Frontal cortex (tissue), 4 donors: ENCODE measurements around the gene CCDC159. TPM values are rescaled to one million over a fixed set of nuclear protein-coding genes. Genes with fewer than 3 reads are reported as not detected.

Source experiments
- DNase-seq, 2 donors: peaks; one replicate each; pipeline ENCODE4 v3.0.0; 2012; ENCODE audit warnings: low spot score in 2 of 2
- FAIRE-seq: peaks from 2 replicates; lab custom pipeline; 2012; peaks lifted over from hg19 to GRCh38; lab: Jason Lieb, UNC
- total RNA-seq: library from RNA; depleted of rRNA; stranded (reverse); fragments of >200 nt; gene quantifications from one replicate; pipeline ENCODE4 v1.2.3, GENCODE V29; 2014
- donor health status: control.
- donor health status: control.
- donor health status: control.

CCDC159 gene
- total RNA-seq, 1 donor from 2014 or later = 2.9 TPM

DNA sequence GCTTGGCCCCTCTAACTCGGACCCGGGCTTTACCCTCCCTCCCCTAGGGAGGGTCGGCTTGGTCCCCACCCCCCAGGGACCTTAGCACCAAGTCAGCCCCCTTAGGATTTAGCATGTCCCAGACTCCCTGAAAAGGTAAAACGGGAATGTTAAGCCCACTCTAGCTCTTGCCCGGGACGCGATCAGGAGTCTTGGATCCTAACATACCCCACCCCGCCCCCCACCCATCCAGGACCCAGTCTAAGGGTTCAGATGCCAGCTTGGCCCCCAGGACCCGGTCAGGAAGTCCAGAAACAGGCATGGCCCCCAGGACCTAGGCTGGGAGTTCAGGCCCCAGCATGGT lies 37.4 kb downstream of the CCDC159 start:
- DNase-seq = no peak
- FAIRE-seq = no peak

GRCh38 chr19:11384778-11385129 lies 38.4 kb downstream of the CCDC159 start:
- DNase-seq (no peak), FAIRE-seq (no peak)

DNA sequence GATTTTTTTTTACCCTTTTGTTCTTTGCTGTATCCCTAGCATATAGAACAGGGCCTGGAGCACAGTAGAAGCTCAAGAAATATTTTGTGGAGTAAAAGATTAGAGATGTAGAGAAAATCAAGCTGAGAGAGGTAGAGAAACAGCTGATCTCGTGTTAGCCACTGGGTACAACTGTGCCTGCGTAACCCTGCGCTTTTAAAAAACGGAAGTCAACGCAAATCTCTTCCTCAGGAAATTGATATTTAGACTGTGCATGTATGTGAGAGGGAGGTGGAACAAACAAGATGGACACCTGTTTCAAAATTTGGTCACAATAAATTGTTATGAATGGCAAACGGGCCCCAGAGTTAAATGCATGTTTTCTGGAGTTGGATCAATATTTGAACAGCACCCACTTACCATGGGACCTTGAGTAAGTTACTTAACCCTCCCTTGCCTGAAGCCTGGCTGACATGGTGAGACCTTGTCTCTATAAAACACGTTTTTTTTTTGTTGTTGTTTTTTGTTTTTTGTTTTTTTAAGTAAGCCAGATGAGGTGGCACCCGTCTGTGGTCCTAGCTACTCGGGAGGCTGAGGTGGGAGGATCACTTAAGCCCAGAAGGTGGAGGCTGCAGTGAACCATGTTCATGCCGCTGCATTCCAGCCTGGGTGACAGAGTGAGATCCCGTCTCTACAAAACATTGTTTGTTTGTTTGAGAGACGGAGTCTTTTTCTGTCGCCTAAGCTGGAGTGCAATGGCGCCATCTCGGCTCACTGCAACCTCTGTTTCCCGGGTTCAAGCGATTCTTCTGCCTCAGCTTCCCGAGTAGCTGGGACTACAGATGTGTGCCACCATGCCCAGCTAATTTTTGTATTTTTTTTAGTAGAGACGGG lies 41.1 kb downstream of the CCDC159 start:
- DNase-seq = no peak
- no peak for FAIRE-seq

DNA sequence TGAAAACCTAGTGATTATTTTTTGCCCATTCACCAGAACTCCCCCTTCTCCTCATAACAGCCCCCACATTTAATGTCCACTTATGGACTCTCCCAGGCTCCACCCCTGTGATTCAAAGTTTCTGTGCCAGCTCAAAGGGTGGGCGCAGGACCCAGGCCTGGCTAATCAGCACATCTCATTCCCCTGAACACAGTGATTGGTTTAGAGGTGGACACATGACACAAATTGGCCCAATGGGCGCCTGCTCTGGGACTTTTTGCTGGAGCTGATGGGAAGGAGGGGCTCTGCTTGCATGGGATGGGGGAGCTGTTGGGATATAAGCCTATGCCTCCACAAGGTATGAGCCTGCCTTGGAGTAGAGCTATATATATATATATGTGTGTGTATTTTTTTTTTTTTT lies 44.0 kb downstream of the CCDC159 start:
- FAIRE-seq (no peak), DNase-seq (no peak)

DNA sequence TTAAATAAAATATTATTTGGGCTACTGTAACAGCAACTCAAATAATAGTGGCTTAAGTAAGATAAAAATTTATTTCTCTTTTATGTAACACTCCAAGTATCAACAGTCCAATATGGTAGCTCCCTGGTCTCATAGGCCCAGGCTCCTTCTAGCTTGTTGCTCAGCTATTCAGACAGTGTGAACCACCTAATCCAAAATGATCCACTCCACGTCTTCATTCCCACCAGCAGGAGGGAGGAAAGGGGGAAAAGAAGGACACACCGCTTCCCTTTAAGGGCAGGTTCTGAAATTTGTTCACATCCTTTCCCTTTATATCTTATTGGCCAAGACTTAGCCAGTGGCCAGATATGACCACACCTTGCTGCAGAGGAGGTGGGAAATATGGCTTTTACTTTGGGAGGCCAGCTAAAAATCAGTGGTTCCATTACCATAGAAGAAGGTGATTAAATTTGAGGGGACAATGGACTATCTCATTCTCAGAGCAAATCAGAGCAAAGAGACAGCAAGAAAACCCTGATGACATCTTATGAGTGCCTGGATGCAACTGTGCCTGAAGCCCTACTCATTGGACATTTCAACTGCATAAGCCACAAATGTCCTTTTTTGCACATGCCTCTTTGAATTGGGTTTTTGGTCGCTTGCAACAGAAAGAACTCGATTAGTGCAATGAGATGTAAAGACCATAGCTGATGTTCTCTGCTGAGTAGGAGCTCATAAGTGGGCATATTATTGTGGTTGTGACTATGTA lies 44.8 kb downstream of the CCDC159 start:
- FAIRE-seq = no peak

GRCh38 chr19:11397089-11397610 lies 50.8 kb downstream of the CCDC159 start:
- FAIRE-seq (no peak), DNase-seq (no peak)

More for the DNA sequence above, 44.8 kb downstream of the CCDC159 start:
- no peak for DNase-seq

DNA sequence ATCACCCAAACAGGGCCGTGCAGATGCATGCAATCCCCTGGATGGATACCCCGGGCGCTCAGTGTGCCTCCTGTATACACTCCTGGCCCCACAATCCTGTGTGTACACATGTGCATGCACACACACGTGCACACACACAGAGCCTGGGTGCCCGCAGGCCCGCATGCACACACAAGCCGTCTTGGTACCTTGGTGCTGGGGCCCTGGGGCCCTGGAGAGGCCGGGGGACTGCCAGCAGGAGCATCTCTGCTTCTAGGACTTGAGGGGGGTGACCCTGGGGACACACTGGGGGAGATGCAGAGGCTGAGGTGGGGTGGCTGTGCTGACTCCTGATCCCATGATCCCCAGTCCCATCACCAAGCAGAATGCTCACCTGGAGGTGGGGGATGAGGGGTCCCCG lies 53.3 kb downstream of the CCDC159 start:
- FAIRE-seq = no peak
- no peak for DNase-seq

- FAIRE-seq (no peak), DNase-seq (no peak)
Measured at GRCh38 chr19:11400798-11401197, 54.5 kb downstream of the CCDC159 start.

DNA sequence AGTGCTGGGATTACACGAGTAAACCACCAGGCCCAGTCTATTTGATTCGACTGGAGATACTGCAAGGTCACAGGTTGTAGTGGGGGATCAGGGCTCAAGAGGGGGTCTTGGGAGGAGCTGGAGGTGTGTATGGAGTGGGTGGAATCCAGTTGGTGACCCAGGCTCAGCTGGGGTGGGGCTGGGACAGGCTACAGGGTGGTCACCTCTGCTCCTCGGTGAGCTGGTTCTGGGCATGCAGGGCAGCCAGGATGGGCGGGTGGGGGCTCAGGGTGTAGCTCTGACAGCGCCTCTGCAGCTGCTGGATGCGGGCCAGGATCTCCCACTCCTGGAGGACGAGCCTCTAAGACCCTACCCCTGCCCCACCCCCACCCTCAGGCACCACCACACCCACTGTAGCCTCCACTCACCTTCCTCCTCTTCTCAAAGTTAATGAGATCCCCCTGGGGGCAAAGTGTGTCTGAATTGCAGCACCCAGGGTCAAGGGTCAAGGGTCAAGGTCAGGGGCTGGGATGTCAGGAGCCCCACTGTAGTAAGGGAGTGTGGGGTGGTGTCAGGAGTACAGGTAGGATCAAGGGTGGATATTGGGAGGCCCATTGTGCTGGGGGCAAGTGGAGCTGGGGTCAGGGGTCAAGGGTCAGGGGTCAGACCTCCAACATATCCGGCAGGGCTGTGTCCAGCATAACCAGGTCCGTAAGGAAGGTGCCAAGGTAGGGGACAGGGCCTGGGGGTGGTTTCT lies 55.7 kb downstream of the CCDC159 start:
- FAIRE-seq = no peak
- DNase-seq = no peak

Other genes starting within 250 kb of the CCDC159 start
- gene SPC24, start 190.7 kb upstream of the CCDC159 start, total RNA-seq = 6.9 TPM
- gene KANK2, start 149.0 kb upstream of the CCDC159 start, total RNA-seq = 7.3 TPM
- not detected for gene ANGPTL8, start 106.9 kb upstream of the CCDC159 start, total RNA-seq
- gene DOCK6, start 84.0 kb upstream of the CCDC159 start, total RNA-seq = 4.1 TPM
- not detected for gene TSPAN16, start 50.4 kb upstream of the CCDC159 start, total RNA-seq
- 21.6 TPM for gene RAB3D, start 6.9 kb upstream of the CCDC159 start, total RNA-seq
- 27.7 TPM for gene TMEM205, start 251 bp upstream of the CCDC159 start, total RNA-seq
- gene PLPPR2, start 8.9 kb downstream of the CCDC159 start, total RNA-seq = 30.6 TPM
- gene SWSAP1, start 28.1 kb downstream of the CCDC159 start, total RNA-seq = 0.82 TPM
- gene EPOR, start 37.8 kb downstream of the CCDC159 start, total RNA-seq = 3.3 TPM
- gene RGL3, start 72.8 kb downstream of the CCDC159 start, total RNA-seq = 0.41 TPM
- 0.41 TPM for gene ODAD3, start 88.6 kb downstream of the CCDC159 start, total RNA-seq
- gene PRKCSH, start 89.1 kb downstream of the CCDC159 start, total RNA-seq = 39.1 TPM
- gene ELAVL3, start 134.5 kb downstream of the CCDC159 start, total RNA-seq = 98.2 TPM
- gene ZNF653, start 159.3 kb downstream of the CCDC159 start, total RNA-seq = 16.3 TPM
- gene ECSIT, start 182.6 kb downstream of the CCDC159 start, total RNA-seq = 60.3 TPM
- 1.2 TPM for gene CNN1, start 192.3 kb downstream of the CCDC159 start, total RNA-seq
- gene ELOF1, start 212.7 kb downstream of the CCDC159 start, total RNA-seq = 19.2 TPM
- 0.41 TPM for gene ACP5, start 231.1 kb downstream of the CCDC159 start, total RNA-seq